ENCODE measurements around the gene CTNNA2.

DNA sequence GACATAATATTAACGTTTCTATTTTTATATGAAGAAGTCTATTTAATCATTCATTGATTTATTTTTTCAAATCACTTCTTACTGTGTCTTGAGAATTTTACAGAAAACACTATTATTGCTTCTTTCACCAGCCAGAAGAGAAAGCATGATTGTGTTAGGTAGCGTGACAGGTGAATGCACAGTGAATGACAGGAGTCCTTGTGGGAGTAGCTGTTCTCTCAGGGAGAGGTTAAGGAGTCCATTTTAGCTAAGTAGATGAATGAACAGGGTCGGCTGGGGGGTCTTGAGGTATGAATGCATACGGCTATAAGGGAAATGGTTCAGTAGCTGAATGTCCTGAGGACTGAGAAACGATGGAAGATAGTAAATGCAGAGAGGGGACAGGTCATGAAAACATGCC, 56.2 kb downstream of the CTNNA2 start:
- TF ChIP-seq, protein P1, sequence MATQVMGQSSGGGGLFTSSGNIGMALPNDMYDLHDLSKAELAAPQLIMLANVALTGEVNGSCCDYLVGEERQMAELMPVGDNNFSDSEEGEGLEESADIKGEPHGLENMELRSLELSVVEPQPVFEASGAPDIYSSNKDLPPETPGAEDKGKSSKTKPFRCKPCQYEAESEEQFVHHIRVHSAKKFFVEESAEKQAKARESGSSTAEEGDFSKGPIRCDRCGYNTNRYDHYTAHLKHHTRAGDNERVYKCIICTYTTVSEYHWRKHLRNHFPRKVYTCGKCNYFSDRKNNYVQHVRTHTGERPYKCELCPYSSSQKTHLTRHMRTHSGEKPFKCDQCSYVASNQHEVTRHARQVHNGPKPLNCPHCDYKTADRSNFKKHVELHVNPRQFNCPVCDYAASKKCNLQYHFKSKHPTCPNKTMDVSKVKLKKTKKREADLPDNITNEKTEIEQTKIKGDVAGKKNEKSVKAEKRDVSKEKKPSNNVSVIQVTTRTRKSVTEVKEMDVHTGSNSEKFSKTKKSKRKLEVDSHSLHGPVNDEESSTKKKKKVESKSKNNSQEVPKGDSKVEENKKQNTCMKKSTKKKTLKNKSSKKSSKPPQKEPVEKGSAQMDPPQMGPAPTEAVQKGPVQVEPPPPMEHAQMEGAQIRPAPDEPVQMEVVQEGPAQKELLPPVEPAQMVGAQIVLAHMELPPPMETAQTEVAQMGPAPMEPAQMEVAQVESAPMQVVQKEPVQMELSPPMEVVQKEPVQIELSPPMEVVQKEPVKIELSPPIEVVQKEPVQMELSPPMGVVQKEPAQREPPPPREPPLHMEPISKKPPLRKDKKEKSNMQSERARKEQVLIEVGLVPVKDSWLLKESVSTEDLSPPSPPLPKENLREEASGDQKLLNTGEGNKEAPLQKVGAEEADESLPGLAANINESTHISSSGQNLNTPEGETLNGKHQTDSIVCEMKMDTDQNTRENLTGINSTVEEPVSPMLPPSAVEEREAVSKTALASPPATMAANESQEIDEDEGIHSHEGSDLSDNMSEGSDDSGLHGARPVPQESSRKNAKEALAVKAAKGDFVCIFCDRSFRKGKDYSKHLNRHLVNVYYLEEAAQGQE (IDR thresholded peaks at IDR 0.05; ENCODE audit: insufficient read depth in 1 of 2, low read depth in 2 of 2, low read length in 2 of 2), result no peak
- TF ChIP-seq SIN3A (IDR thresholded peaks at IDR 0.05; ENCODE audit: borderline replicate concordance, insufficient read depth, low read length) (no peak), POLR2AphosphoS5 (IDR thresholded peaks at IDR 0.05; ENCODE audit: low read depth, low read length) (no peak), TAF1 (IDR thresholded peaks at IDR 0.05; ENCODE audit: borderline replicate concordance, insufficient read depth, low read length) (no peak), FOXP2 (optimal IDR thresholded peaks at IDR 0.05; ENCODE audit: borderline replicate concordance, extremely low read depth, extremely low read length, insufficient read depth) (no peak)
